PC-9 (cell line): ENCODE data around the gene ALKBH6. TPM values are rescaled to one million over a fixed set of nuclear protein-coding genes. Genes with fewer than 3 reads are reported as not detected.

ENCODE experiments used
- BruUV-seq: library from RNA; stranded (reverse); fragments of 400-500 nt; replicated peaks from 2 replicates; lab custom pipeline; 2021; lab: Mats Ljungman, UMichigan
- CTCF ChIA-PET: fragments of 300-600 bp; sonication (Branson Sonifier 250); formaldehyde crosslinking; loops from one replicate; lab custom pipeline; 2022; ENCODE audit warnings: antibody characterized with exemption; lab: Charles Lee
- POLR2A ChIA-PET: fragments of 300-600 bp; sonication (Branson Sonifier 250); formaldehyde crosslinking; loops from one replicate; lab custom pipeline; 2022; ENCODE audit warnings: antibody characterized with exemption; ENCODE audit not compliant: unreplicated experiment; lab: Charles Lee
- DNase-seq, 2 experiments: peaks; one replicate each; pipeline versions ENCODE4 v3.0.0 to v3.0.0-alpha.2; 2015 to 2022; ENCODE audit warnings: mixed read lengths in 1 of 2
- H2AFZ ChIP-seq: fragments of 200-600 bp; sonication (generic); 2 replicates; pipeline ENCODE4 v1.8.1; 2017; ENCODE audit warnings: antibody characterized with exemption
- H3F3A ChIP-seq: fragments of 200-600 bp; sonication (generic); 2 replicates; pipeline ENCODE4 v1.8.1; 2017; ENCODE audit warnings: antibody characterized with exemption, mild to moderate bottlenecking, low read depth; ENCODE audit not compliant: insufficient read depth
- H3K27ac ChIP-seq: fragments of 200-600 bp; sonication (generic); 2 replicates; pipeline ENCODE4 v1.6.1; 2016; ENCODE audit warnings: mixed run types
- H3K27me3 ChIP-seq: fragments of 200-600 bp; sonication (generic); 2 replicates; pipeline ENCODE4 v1.6.1; 2016; ENCODE audit warnings: low read depth, mixed run types; ENCODE audit not compliant: insufficient read depth
- H3K36me3 ChIP-seq: fragments of 200-600 bp; sonication (generic); 2 replicates; pipeline ENCODE4 v1.6.1; 2016; ENCODE audit warnings: low read depth, mixed run types
- H3K4me1 ChIP-seq: fragments of 200-600 bp; sonication (generic); replicated peaks from 2 replicates; pipeline ENCODE4 v1.6.1; 2016; ENCODE audit warnings: mixed run types; ENCODE audit not compliant: insufficient read depth
- H3K4me2 ChIP-seq: fragments of 200-600 bp; sonication (generic); 2 replicates; pipeline ENCODE4 v1.6.1; 2017; ENCODE audit warnings: mixed run types
- H3K4me3 ChIP-seq: fragments of 200-600 bp; sonication (generic); 2 replicates; pipeline ENCODE4 v1.6.1; 2016; ENCODE audit warnings: mixed run types
- H3K79me2 ChIP-seq: fragments of 200-600 bp; sonication (generic); 2 replicates; pipeline ENCODE4 v1.6.1; 2017; ENCODE audit warnings: low read depth, mixed run types
- H3K9me2 ChIP-seq: fragments of 200-600 bp; sonication (generic); 2 replicates; pipeline ENCODE4 v1.8.1; 2017; ENCODE audit warnings: mild to moderate bottlenecking; ENCODE audit not compliant: insufficient read depth
- H3K9me3 ChIP-seq: fragments of 200-600 bp; sonication (generic); 2 replicates; pipeline ENCODE4 v1.8.1; 2016; ENCODE audit warnings: low read depth; ENCODE audit not compliant: insufficient read depth
- H4K20me1 ChIP-seq: fragments of 200-600 bp; sonication (generic); 2 replicates; pipeline ENCODE4 v1.8.1; 2017; ENCODE audit not compliant: insufficient read depth
- CTCF ChIP-seq: fragments of 200-600 bp; sonication (generic); conservative IDR thresholded peaks from 2 replicates; pipeline ENCODE4 v1.6.1; 2017; ENCODE audit warnings: mixed run types, antibody characterized with exemption, mild to moderate bottlenecking, moderate library complexity
- EZH2 ChIP-seq: fragments of 200-600 bp; sonication (generic); IDR thresholded peaks from 2 replicates; pipeline ENCODE4 v1.8.0; 2017; ENCODE audit warnings: antibody characterized with exemption, low read depth
- intact Hi-C: fragments of 100-400 bp; cut with micrococcal nuclease; formaldehyde crosslinking; loops from one replicate; pipeline ENCODE4 v1.10.0; 2022; ENCODE audit not compliant: unreplicated experiment
- total RNA-seq: library from RNA; stranded (reverse); gene quantifications from 2 replicates; pipeline ENCODE4 v1.2.3, GENCODE V29; 2021

The ALKBH6 gene
- total RNA-seq, 1 experiment from 2014 or later = 55.1 TPM

GRCh38 chr19:35978271-35978670 lies 35.7 kb downstream of the ALKBH6 start:
- no peak for TF ChIP-seq EZH2
- TF ChIP-seq CTCF = no peak
- CTCF ChIA-PET = interaction anchor here (0.6 kb wide), 1 partner anchor 387 kb away, joined by 9 read pairs; no protein-coding TSS in a partner anchor
- POLR2A ChIA-PET = no interaction called here
- intact Hi-C loops = no loop called here
- Histone ChIP-seq H3K9me2 (no peaks in the 10 kb centered on the region), H3K79me2 (no peaks in the 10 kb centered on the region), H3K4me3 (no peak overlapping the region), H3K9me3 (no peaks in the 10 kb centered on the region), H3F3A (no peaks in the 10 kb centered on the region), H3K27ac (no peak overlapping the region), H3K4me2 (no peak overlapping the region), H3K36me3 (no peaks in the 10 kb centered on the region), H3K4me1 (no peaks in the 10 kb centered on the region), H4K20me1 (no peaks in the 10 kb centered on the region), H3K27me3 (peaks cover 89% of the 10 kb centered on the region), H2AFZ (no peak overlapping the region)
- DNase-seq = no peak
- BruUV-seq = no TSS peak

GRCh38 chr19:35977446-35978222 lies 36.4 kb downstream of the ALKBH6 start:
- Histone ChIP-seq H3K4me2 (no peak overlapping the region), H3K4me1 (no peaks in the 10 kb centered on the region), H3K9me3 (no peaks in the 10 kb centered on the region), H3F3A (no peaks in the 10 kb centered on the region), H4K20me1 (no peaks in the 10 kb centered on the region), H3K79me2 (no peaks in the 10 kb centered on the region), H2AFZ (no peak overlapping the region), H3K27ac (no peak overlapping the region), H3K4me3 (no peak overlapping the region), H3K9me2 (no peaks in the 10 kb centered on the region), H3K36me3 (no peaks in the 10 kb centered on the region), H3K27me3 (peaks cover 87% of the 10 kb centered on the region)
- ChIA-PET POLR2A (no interaction called here), CTCF (interaction anchor here (0.6 kb wide), 1 partner anchor 387 kb away, joined by 9 read pairs; no protein-coding TSS in a partner anchor)
- DNase-seq = no peak
- intact Hi-C loops = no loop called here
- no TSS peak for BruUV-seq
- TF ChIP-seq CTCF = no peak; the same call in 1 of the 2 replicates
- no peak for TF ChIP-seq EZH2

GRCh38 chr19:35975608-35976214 lies 38.3 kb downstream of the ALKBH6 start:
- CTCF ChIA-PET = no interaction called here
- no TSS peak for BruUV-seq
- no peaks in the 10 kb centered on the region for H3K9me3 ChIP-seq
- no peaks in the 10 kb centered on the region for H3F3A ChIP-seq
- H2AFZ ChIP-seq = no peak overlapping the region
- no peak overlapping the region for H3K27ac ChIP-seq
- TF ChIP-seq CTCF (no peak), EZH2 (no peak)
- DNase-seq = no peak
- H3K4me2 ChIP-seq = no peak overlapping the region
- H3K79me2 ChIP-seq = no peaks in the 10 kb centered on the region
- no peaks in the 10 kb centered on the region for H4K20me1 ChIP-seq
- H3K4me1 ChIP-seq = no peaks in the 10 kb centered on the region
- POLR2A ChIA-PET = no interaction called here
- intact Hi-C loops = no loop called here
- peaks cover 87% of the 10 kb centered on the region for H3K27me3 ChIP-seq
- H3K9me2 ChIP-seq = no peaks in the 10 kb centered on the region
- no peak overlapping the region for H3K4me3 ChIP-seq
- H3K36me3 ChIP-seq = no peaks in the 10 kb centered on the region
